WI38 (cell line): ENCODE measurements around the gene KLF13.

Experiments
- H3K4me3 ChIP-seq: 2 replicates; pipeline ENCODE4 v1.5.1; 2011; ENCODE audit warnings: low read depth, mild to moderate bottlenecking, control low read depth, low read length
- CTCF ChIP-seq: IDR thresholded peaks from 2 replicates; pipeline ENCODE4 v1.5.1; 2012; ENCODE audit warnings: low read depth, mild to moderate bottlenecking, control low read depth, low read length

The KLF13 gene

GRCh38 chr15:31318429-31318828 lies 8.2 kb upstream of the KLF13 start:
- no peak for TF ChIP-seq CTCF

GRCh38 chr15:31320022-31320421 lies 6.6 kb upstream of the KLF13 start:
- TF ChIP-seq CTCF: no peak

More at GRCh38 chr15:31318429-31318828, 8.2 kb upstream of the KLF13 start:
- H3K4me3 ChIP-seq: no peak overlapping the region

GRCh38 chr15:31321418-31321817 lies 5.2 kb upstream of the KLF13 start:
- no peak overlapping the region for H3K4me3 ChIP-seq
- TF ChIP-seq CTCF: no peak

More at GRCh38 chr15:31320022-31320421, 6.6 kb upstream of the KLF13 start:
- no peak overlapping the region for H3K4me3 ChIP-seq

GRCh38 chr15:31322504-31322903 lies 4.1 kb upstream of the KLF13 start:
- TF ChIP-seq CTCF: no peak
- H3K4me3 ChIP-seq: no peak overlapping the region

GRCh38 chr15:31323627-31324026 lies 3.0 kb upstream of the KLF13 start:
- no peak overlapping the region for H3K4me3 ChIP-seq
- no peak for TF ChIP-seq CTCF

GRCh38 chr15:31324186-31324585 lies 2.4 kb upstream of the KLF13 start:
- no peak for TF ChIP-seq CTCF
- H3K4me3 ChIP-seq: no peak overlapping the region

- H3K4me3 ChIP-seq: peak overlapping the region; percentile 75
- TF ChIP-seq CTCF: no peak
Observed at GRCh38 chr15:31324806-31325594, 1.6 kb upstream of the KLF13 start.
